T-helper 9 cell (primary cell): ENCODE results near the gene NMNAT2.

Experiments
- DNase-seq: peaks from one replicate; pipeline ENCODE4 v3.0.0-alpha.2; 2020

Gene NMNAT2

GRCh38 chr1:183206538-183207122, 211.6 kb downstream of the NMNAT2 start:
- DNase-seq, result no peak

GRCh38 chr1:183205196-183205781, 212.9 kb downstream of the NMNAT2 start:
- no peak for DNase-seq

- DNase-seq, result no peak
These were observed 215.1 kb downstream of the NMNAT2 start for GRCh38 chr1:183203094-183203493.

GRCh38 chr1:183200451-183200850, 217.7 kb downstream of the NMNAT2 start:
- DNase-seq, result no peak

- no peak for DNase-seq
These were observed 218.9 kb downstream of the NMNAT2 start for GRCh38 chr1:183199304-183199703.

GRCh38 chr1:183198463-183198862, 219.7 kb downstream of the NMNAT2 start:
- DNase-seq, result no peak
